HepG2 (cell line): ENCODE results near the gene COX4I2. TPM values are rescaled to one million over a fixed set of nuclear protein-coding genes. Genes with fewer than 3 reads are reported as not detected.
A peak's percentile ranks its signal among the peaks of the same experiment; 100 is the strongest.

ENCODE experiments used
- DMAP1 ChIP-seq: IDR thresholded peaks from 2 replicates; pipeline ENCODE4 v1.6.1; 2016
- FOSL1 ChIP-seq: sonication (generic); formaldehyde crosslinking; IDR thresholded peaks from 2 replicates; pipeline ENCODE4 v1.9.0; 2021; ENCODE audit warnings: missing genetic modification reagents, borderline replicate concordance
- FOXK1 ChIP-seq: sonication (generic); formaldehyde crosslinking; IDR thresholded peaks from 2 replicates; pipeline ENCODE4 v1.4.0; 2020; ENCODE audit warnings: low read depth, missing genetic modification reagents, borderline replicate concordance
- GABPB1 ChIP-seq: IDR thresholded peaks from 2 replicates; pipeline ENCODE4 v1.6.1; 2016; ENCODE audit warnings: mild to moderate bottlenecking, missing genetic modification reagents, moderate library complexity, missing compliant biosample characterization
- IKZF4 ChIP-seq: sonication (generic); formaldehyde crosslinking; IDR thresholded peaks from 2 replicates; pipeline ENCODE4 v1.5.1; 2020; ENCODE audit warnings: borderline replicate concordance, mild to moderate bottlenecking, low read depth, missing genetic modification reagents; ENCODE audit errors: not compliant biosample characterization
- KDM1A ChIP-seq: IDR thresholded peaks from 2 replicates; pipeline ENCODE4 v1.6.1; 2016; ENCODE audit warnings: missing compliant biosample characterization
- MYPOP ChIP-seq: sonication (generic); formaldehyde crosslinking; IDR thresholded peaks from 2 replicates; pipeline ENCODE4 v1.8.1; 2023; ENCODE audit warnings: mild to moderate bottlenecking, moderate library complexity, missing genetic modification reagents
- NR1H2 ChIP-seq: sonication (generic); formaldehyde crosslinking; IDR thresholded peaks from 2 replicates; pipeline ENCODE4 v1.8.1; 2022; ENCODE audit warnings: low read depth, missing genetic modification reagents, borderline replicate concordance
- PITX1 ChIP-seq: sonication (generic); formaldehyde crosslinking; IDR thresholded peaks from 2 replicates; pipeline ENCODE4 v1.5.1; 2020; ENCODE audit warnings: mild to moderate bottlenecking, missing genetic modification reagents
- PRPF4 ChIP-seq: fragments of 200-400 bp; formaldehyde crosslinking; IDR thresholded peaks from 2 replicates; pipeline ENCODE4 v1.6.1; 2016; ENCODE audit warnings: low read length, low read depth; ENCODE audit not compliant: poor library complexity, severe bottlenecking
- ZBTB38 ChIP-seq: sonication (generic); formaldehyde crosslinking; IDR thresholded peaks from 2 replicates; pipeline ENCODE4 v1.5.1; 2020; ENCODE audit warnings: mild to moderate bottlenecking, missing genetic modification reagents
- ZNF317 ChIP-seq: sonication (generic); formaldehyde crosslinking; IDR thresholded peaks from 2 replicates; pipeline ENCODE4 v1.5.0; 2020; ENCODE audit warnings: mild to moderate bottlenecking, missing genetic modification reagents
- ZNF335 ChIP-seq: sonication (generic); formaldehyde crosslinking; IDR thresholded peaks from 2 replicates; pipeline ENCODE4 v1.4.0; 2020; ENCODE audit warnings: missing genetic modification reagents
- ZNF550 ChIP-seq: sonication (generic); formaldehyde crosslinking; IDR thresholded peaks from 2 replicates; pipeline ENCODE4 v1.4.0; 2020; ENCODE audit warnings: mild to moderate bottlenecking, missing genetic modification reagents, borderline replicate concordance
- polyA plus RNA-seq, 8 experiments: library from polyadenylated mRNA; depleted of rRNA in 3 of 8; stranded (reverse) in 7 of 8; unstranded in 1 of 8; fragments of >200 nt; fragmentation: Illumina TruSeq in 4 of 8; extraction: Trizol in 4 of 8; gene quantifications; 2 replicates each; pipeline versions ENCODE4 v1.2.1 to v1.2.3, GENCODE V29; 2011 to 2016; ENCODE audit warnings: low read depth in 4 of 8, missing spikeins in 1 of 8, mixed read lengths in 1 of 8; ENCODE audit not compliant: insufficient read depth in 1 of 8
- total RNA-seq, 5 experiments: library from RNA; depleted of rRNA; stranded (reverse); fragments of >200 nt; fragmentation: Illumina TruSeq; extraction: Trizol; gene quantifications; 2 replicates each; pipeline ENCODE4 v1.2.3, GENCODE V29; 2016; ENCODE audit warnings: low read depth in 1 of 5
- TF ChIP-seq, protein P1 (sequence below): sonication (generic); formaldehyde crosslinking; IDR thresholded peaks from 2 replicates; pipeline ENCODE4 v1.4.0; 2020; ENCODE audit warnings: low read depth, mild to moderate bottlenecking, missing genetic modification reagents
- TF ChIP-seq, protein P2 (sequence below): sonication (generic); formaldehyde crosslinking; IDR thresholded peaks from 2 replicates; pipeline ENCODE4 v1.4.0; 2020; ENCODE audit warnings: missing genetic modification reagents
- TF ChIP-seq, protein P3 (sequence below): sonication (generic); formaldehyde crosslinking; IDR thresholded peaks from 2 replicates; pipeline ENCODE4 v1.4.0; 2020; ENCODE audit warnings: missing genetic modification reagents
- TF ChIP-seq, protein P4 (sequence below): sonication (generic); formaldehyde crosslinking; IDR thresholded peaks from 2 replicates; pipeline ENCODE4 v1.5.1; 2020; ENCODE audit warnings: missing genetic modification reagents, mild to moderate bottlenecking, borderline replicate concordance

COX4I2 gene
- total and polyA plus RNA-seq, 2 of the 13 experiments (the other 11 are each of a cell fraction or from before 2014, with no cell fraction given): 1.1 TPM; not detected in 1

- TF ChIP-seq, protein P1, sequence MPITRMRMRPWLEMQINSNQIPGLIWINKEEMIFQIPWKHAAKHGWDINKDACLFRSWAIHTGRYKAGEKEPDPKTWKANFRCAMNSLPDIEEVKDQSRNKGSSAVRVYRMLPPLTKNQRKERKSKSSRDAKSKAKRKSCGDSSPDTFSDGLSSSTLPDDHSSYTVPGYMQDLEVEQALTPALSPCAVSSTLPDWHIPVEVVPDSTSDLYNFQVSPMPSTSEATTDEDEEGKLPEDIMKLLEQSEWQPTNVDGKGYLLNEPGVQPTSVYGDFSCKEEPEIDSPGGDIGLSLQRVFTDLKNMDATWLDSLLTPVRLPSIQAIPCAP (CRISPR knock-in tag): 0 out of 2 replicates have a peak, but pooled peaks have one; percentile 64
- TF ChIP-seq KDM1A: no peak
- TF ChIP-seq, protein P2, sequence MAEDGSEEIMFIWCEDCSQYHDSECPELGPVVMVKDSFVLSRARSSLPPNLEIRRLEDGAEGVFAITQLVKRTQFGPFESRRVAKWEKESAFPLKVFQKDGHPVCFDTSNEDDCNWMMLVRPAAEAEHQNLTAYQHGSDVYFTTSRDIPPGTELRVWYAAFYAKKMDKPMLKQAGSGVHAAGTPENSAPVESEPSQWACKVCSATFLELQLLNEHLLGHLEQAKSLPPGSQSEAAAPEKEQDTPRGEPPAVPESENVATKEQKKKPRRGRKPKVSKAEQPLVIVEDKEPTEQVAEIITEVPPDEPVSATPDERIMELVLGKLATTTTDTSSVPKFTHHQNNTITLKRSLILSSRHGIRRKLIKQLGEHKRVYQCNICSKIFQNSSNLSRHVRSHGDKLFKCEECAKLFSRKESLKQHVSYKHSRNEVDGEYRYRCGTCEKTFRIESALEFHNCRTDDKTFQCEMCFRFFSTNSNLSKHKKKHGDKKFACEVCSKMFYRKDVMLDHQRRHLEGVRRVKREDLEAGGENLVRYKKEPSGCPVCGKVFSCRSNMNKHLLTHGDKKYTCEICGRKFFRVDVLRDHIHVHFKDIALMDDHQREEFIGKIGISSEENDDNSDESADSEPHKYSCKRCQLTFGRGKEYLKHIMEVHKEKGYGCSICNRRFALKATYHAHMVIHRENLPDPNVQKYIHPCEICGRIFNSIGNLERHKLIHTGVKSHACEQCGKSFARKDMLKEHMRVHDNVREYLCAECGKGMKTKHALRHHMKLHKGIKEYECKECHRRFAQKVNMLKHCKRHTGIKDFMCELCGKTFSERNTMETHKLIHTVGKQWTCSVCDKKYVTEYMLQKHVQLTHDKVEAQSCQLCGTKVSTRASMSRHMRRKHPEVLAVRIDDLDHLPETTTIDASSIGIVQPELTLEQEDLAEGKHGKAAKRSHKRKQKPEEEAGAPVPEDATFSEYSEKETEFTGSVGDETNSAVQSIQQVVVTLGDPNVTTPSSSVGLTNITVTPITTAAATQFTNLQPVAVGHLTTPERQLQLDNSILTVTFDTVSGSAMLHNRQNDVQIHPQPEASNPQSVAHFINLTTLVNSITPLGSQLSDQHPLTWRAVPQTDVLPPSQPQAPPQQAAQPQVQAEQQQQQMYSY: no peak
- no peak for TF ChIP-seq ZBTB38 (CRISPR knock-in tag)
- TF ChIP-seq ZNF550 (CRISPR knock-in tag): no peak; the same call in 1 of the 2 replicates
- TF ChIP-seq GABPB1 (CRISPR knock-in tag): peak; percentile 10
- TF ChIP-seq FOSL1 (CRISPR knock-in tag): 0 out of 2 replicates have a peak, but pooled peaks have one; percentile 16
- TF ChIP-seq PRPF4: no peak
- TF ChIP-seq PITX1 (CRISPR knock-in tag): peak; percentile 13; the same call in 1 of the 2 replicates
- no peak for TF ChIP-seq ZNF335 (CRISPR knock-in tag)
- TF ChIP-seq DMAP1 (CRISPR knock-in tag): no peak; the same call in 1 of the 2 replicates
- TF ChIP-seq, protein P3, sequence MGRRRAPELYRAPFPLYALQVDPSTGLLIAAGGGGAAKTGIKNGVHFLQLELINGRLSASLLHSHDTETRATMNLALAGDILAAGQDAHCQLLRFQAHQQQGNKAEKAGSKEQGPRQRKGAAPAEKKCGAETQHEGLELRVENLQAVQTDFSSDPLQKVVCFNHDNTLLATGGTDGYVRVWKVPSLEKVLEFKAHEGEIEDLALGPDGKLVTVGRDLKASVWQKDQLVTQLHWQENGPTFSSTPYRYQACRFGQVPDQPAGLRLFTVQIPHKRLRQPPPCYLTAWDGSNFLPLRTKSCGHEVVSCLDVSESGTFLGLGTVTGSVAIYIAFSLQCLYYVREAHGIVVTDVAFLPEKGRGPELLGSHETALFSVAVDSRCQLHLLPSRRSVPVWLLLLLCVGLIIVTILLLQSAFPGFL (CRISPR knock-in tag): peak; percentile 78; the same call in 1 of the 2 replicates
- no peak; the same call in 1 of the 2 replicates for TF ChIP-seq MYPOP (CRISPR knock-in tag)
- no peak for TF ChIP-seq FOXK1 (CRISPR knock-in tag)
- TF ChIP-seq NR1H2 (CRISPR knock-in tag): no peak
- TF ChIP-seq, protein P4, sequence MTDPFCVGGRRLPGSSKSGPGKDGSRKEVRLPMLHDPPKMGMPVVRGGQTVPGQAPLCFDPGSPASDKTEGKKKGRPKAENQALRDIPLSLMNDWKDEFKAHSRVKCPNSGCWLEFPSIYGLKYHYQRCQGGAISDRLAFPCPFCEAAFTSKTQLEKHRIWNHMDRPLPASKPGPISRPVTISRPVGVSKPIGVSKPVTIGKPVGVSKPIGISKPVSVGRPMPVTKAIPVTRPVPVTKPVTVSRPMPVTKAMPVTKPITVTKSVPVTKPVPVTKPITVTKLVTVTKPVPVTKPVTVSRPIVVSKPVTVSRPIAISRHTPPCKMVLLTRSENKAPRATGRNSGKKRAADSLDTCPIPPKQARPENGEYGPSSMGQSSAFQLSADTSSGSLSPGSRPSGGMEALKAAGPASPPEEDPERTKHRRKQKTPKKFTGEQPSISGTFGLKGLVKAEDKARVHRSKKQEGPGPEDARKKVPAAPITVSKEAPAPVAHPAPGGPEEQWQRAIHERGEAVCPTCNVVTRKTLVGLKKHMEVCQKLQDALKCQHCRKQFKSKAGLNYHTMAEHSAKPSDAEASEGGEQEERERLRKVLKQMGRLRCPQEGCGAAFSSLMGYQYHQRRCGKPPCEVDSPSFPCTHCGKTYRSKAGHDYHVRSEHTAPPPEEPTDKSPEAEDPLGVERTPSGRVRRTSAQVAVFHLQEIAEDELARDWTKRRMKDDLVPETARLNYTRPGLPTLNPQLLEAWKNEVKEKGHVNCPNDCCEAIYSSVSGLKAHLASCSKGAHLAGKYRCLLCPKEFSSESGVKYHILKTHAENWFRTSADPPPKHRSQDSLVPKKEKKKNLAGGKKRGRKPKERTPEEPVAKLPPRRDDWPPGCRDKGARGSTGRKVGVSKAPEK (CRISPR knock-in tag): no peak
- no peak for TF ChIP-seq IKZF4 (CRISPR knock-in tag)
- TF ChIP-seq ZNF317: peak; percentile 68; the same call in 1 of the 2 replicates
Observed at GRCh38 chr20:31605902-31606803, 31.6 kb upstream of the COX4I2 start (continued).
